Measurements from ENCODE around the gene PIK3CD.

DNA sequence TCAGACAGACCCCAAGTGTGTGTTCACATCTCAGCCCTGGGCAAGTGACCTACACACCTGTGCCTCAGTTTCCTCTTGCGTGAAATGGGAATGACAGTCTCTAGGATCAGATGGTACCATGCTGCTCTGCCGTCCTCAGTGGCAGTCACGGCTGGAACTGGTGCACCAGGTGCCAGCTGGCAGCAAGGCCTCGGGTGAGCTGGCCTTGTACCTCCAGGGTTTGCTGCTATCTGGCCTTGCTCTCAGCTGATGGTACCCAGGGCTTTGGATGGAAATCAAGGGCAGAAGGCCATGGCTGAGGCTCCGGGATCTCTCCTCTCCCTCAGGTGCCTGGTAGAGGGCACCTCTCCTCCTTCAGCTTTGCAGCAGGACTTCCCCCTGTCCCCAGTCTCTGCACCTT is 41.5 kb upstream of the PIK3CD start:
- TF ChIP-seq, protein P1, sequence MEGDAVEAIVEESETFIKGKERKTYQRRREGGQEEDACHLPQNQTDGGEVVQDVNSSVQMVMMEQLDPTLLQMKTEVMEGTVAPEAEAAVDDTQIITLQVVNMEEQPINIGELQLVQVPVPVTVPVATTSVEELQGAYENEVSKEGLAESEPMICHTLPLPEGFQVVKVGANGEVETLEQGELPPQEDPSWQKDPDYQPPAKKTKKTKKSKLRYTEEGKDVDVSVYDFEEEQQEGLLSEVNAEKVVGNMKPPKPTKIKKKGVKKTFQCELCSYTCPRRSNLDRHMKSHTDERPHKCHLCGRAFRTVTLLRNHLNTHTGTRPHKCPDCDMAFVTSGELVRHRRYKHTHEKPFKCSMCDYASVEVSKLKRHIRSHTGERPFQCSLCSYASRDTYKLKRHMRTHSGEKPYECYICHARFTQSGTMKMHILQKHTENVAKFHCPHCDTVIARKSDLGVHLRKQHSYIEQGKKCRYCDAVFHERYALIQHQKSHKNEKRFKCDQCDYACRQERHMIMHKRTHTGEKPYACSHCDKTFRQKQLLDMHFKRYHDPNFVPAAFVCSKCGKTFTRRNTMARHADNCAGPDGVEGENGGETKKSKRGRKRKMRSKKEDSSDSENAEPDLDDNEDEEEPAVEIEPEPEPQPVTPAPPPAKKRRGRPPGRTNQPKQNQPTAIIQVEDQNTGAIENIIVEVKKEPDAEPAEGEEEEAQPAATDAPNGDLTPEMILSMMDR (IDR thresholded peaks at IDR 0.05; ENCODE audit: poor library complexity) = no peak
- TF ChIP-seq EZH2 (IDR thresholded peaks at IDR 0.05; ENCODE audit: borderline replicate concordance) (no peak), EZH2phosphoT487 (IDR thresholded peaks at IDR 0.05; ENCODE audit: low read depth, severe bottlenecking, unreplicated experiment) (no peak)
